Measurements from ENCODE around the gene EFHC2. TPM values are rescaled to one million over a fixed set of nuclear protein-coding genes. Genes with fewer than 3 reads are reported as not detected.

Gene EFHC2
- total and polyA plus RNA-seq, 10 of the 15 experiments (the other 5 are each of a cell fraction or from before 2014, with no cell fraction given) = 0.56 TPM; not detected in 9

- TF ChIP-seq TCF3 (IDR thresholded peaks at IDR 0.05; ENCODE audit: borderline replicate concordance, insufficient read depth, low read depth, low read length) = no peak
- no peak for TF ChIP-seq JUND (IDR thresholded peaks at IDR 0.05; ENCODE audit: low read depth, low read length)
- TF ChIP-seq FOXK2 (IDR thresholded peaks at IDR 0.05) = no peak
- TF ChIP-seq SMAD5 (IDR thresholded peaks at IDR 0.05; ENCODE audit: low read depth) = no peak
- TF ChIP-seq TARDBP (IDR thresholded peaks at IDR 0.05; ENCODE audit: borderline replicate concordance) = no peak
These were observed 37.1 kb downstream of the EFHC2 start (continued) for GRCh38 chrX:44306356-44306755.

GRCh38 chrX:44305921-44306320, 37.6 kb downstream of the EFHC2 start:
- H4K20me1 ChIP-seq (ENCODE audit: control insufficient read depth, insufficient read depth) = no peaks in the 10 kb centered on the region
- intact Hi-C loops (cut with micrococcal nuclease; ENCODE audit: unreplicated experiment) = no loop called here
- H3K4me1 ChIP-seq (ENCODE audit: control insufficient read depth, insufficient read depth, low read length) = no peaks in the 10 kb centered on the region
- no peaks in the 10 kb centered on the region for H3K9me3 ChIP-seq (replicated peaks; ENCODE audit: control insufficient read depth, insufficient read depth, low read length)
- SMC1A ChIA-PET (ENCODE audit: uncharacterized antibody, unreplicated experiment) = no interaction called here
- ATAC-seq = no peak
- no peak for FAIRE-seq
- in situ Hi-C loops (cut with MboI) = no loop called here
- H3K9ac ChIP-seq (ENCODE audit: control insufficient read depth, insufficient read depth, low read length) = no peak overlapping the region
- H3K27me3 ChIP-seq (replicated peaks in 1 of 2; ENCODE audit: control insufficient read depth in 2 of 2, insufficient read depth in 2 of 2, low read length in 1 of 2) = no peaks in the 10 kb centered on the region
- POLR2A ChIA-PET = no interaction called here
- H3K27ac ChIP-seq (ENCODE audit: control insufficient read depth, insufficient read depth) = no peak overlapping the region
- no peaks in the 10 kb centered on the region for H3K79me2 ChIP-seq (ENCODE audit: control insufficient read depth, insufficient read depth, low read length)
- no peaks in the 10 kb centered on the region for H3K36me3 ChIP-seq (ENCODE audit: control insufficient read depth in 2 of 2, insufficient read depth in 2 of 2, low read length in 1 of 2)
- RAD21 ChIA-PET (ENCODE audit: unreplicated experiment) = no interaction called here
- WGBS (ENCODE audit: insufficient coverage, insufficient replicate concordance, low lambda C conversion rate, missing lambda C conversion rate) = 4% methylated on average over 4 of the region's 4 CpGs
- no peak for TF ChIP-seq IRF3 (IDR thresholded peaks at IDR 0.05)
- no peak for TF ChIP-seq STAT3 (IDR thresholded peaks at IDR 0.05; ENCODE audit: low read depth, low read length)
- TF ChIP-seq BHLHE40 (IDR thresholded peaks at IDR 0.05; ENCODE audit: borderline replicate concordance in 1 of 2, low read depth in 2 of 2, low read length in 1 of 2) = no peak
- no peak for TF ChIP-seq RELB (IDR thresholded peaks at IDR 0.05; ENCODE audit: low read depth)
- TF ChIP-seq ESRRA (IDR thresholded peaks at IDR 0.05; ENCODE audit: low read length) = no peak
- TF ChIP-seq ZNF622 (IDR thresholded peaks at IDR 0.05) = no peak
- BruUV-seq (replicated peaks) = no TSS peak
- no peak for DNase-seq (ENCODE audit: low read depth, low spot score)
- no peak overlapping the region for H3K4me2 ChIP-seq (ENCODE audit: control insufficient read depth, insufficient read depth)
- CTCF ChIA-PET = no interaction called here
- no peak overlapping the region for H2AFZ ChIP-seq (ENCODE audit: control insufficient read depth, low read depth, low read length)
- H3K4me3 ChIP-seq = no peak overlapping the region

All from GM12878 (cell line).